A673 (cell line): ENCODE data around the gene OR5H14.

Source experiments
- CTCF ChIP-seq: fragments of 300-800, 200-600 bp; sonication (generic); conservative IDR thresholded peaks from 2 replicates; pipeline ENCODE4 v1.5.1; 2017; ENCODE audit warnings: low read depth, mild to moderate bottlenecking, antibody characterized with exemption, low read length, moderate library complexity, mixed read lengths
- EZH2 ChIP-seq: fragments of 200-600 bp; sonication (generic); IDR thresholded peaks from 2 replicates; pipeline ENCODE4 v1.6.1; 2017; ENCODE audit warnings: borderline replicate concordance, low read depth, mild to moderate bottlenecking, mixed read lengths, antibody characterized with exemption, low read length; ENCODE audit not compliant: poor library complexity, severe bottlenecking

- no peak for TF ChIP-seq CTCF
- no peak for TF ChIP-seq EZH2
Observed at GRCh38 chr3:98172621-98173020, 25.3 kb downstream of the OR5H14 start.
